Esophagus muscularis mucosa (tissue), 4 donors: ENCODE measurements around the gene TBX5.

Source experiments
- EP300 ChIP-seq: sonication (generic); formaldehyde crosslinking; IDR thresholded peaks from one replicate; pipeline ENCODE4 v1.6.1; 2017; ENCODE audit warnings: antibody characterized with exemption
- POLR2A ChIP-seq: fragments of 450-650 bp; IDR thresholded peaks from one replicate; pipeline ENCODE4 v1.6.1; 2017; ENCODE audit warnings: antibody characterized with exemption, moderate library complexity, mild to moderate bottlenecking, low read depth
- POLR2AphosphoS5 ChIP-seq, 2 donors: sonication (generic); formaldehyde crosslinking; IDR thresholded peaks; one replicate each; pipeline ENCODE4 v1.6.1; 2017; ENCODE audit warnings: antibody characterized with exemption in 2 of 2
- TF ChIP-seq, protein P1 (sequence below), 3 experiments: fragments of 200-600 bp in 2 of 3; fragments of 450-650 bp in 1 of 3; sonication (generic) in 2 of 3; IDR thresholded peaks; one replicate each; pipeline ENCODE4 v1.5.1; 2017 to 2019; ENCODE audit warnings: antibody characterized with exemption in 3 of 3, mild to moderate bottlenecking in 2 of 3, moderate library complexity in 1 of 3

DNA sequence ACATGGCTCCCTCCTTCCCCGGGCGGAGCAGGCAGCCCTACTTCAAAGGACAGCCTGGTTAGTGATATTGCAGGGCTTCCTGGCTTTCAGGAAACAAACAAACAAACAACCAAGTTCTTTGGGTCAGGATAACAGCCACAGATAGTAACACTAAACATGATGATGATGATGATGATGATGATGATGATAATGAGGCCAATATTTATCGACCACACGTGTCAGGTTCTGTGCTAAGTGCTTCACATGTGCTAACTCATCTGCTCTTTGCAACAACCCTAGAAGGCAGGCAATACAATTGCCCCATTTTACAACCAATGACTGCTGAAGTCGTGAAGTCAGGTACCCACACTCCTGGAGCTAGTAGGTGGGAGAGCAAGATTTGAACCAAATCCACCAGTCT is 44.1 kb upstream of the TBX5 start:
- TF ChIP-seq, protein P1, sequence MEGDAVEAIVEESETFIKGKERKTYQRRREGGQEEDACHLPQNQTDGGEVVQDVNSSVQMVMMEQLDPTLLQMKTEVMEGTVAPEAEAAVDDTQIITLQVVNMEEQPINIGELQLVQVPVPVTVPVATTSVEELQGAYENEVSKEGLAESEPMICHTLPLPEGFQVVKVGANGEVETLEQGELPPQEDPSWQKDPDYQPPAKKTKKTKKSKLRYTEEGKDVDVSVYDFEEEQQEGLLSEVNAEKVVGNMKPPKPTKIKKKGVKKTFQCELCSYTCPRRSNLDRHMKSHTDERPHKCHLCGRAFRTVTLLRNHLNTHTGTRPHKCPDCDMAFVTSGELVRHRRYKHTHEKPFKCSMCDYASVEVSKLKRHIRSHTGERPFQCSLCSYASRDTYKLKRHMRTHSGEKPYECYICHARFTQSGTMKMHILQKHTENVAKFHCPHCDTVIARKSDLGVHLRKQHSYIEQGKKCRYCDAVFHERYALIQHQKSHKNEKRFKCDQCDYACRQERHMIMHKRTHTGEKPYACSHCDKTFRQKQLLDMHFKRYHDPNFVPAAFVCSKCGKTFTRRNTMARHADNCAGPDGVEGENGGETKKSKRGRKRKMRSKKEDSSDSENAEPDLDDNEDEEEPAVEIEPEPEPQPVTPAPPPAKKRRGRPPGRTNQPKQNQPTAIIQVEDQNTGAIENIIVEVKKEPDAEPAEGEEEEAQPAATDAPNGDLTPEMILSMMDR (IDR thresholded peaks at IDR 0.05), result no peak
- TF ChIP-seq POLR2AphosphoS5 (IDR thresholded peaks at IDR 0.05) (no peak), POLR2A (no peak), EP300 (no peak)
